CD4-positive, alpha-beta T cell (primary cell): ENCODE data around the gene CADM2. TPM values are rescaled to one million over a fixed set of nuclear protein-coding genes. Genes with fewer than 3 reads are reported as not detected.

Source experiments
- ATAC-seq: fragments of 200-7000 bp; cut with Tn5 transposase; one replicate; pipeline ENCODE4 v1.10.0; 2022; ENCODE audit warnings: mild to moderate bottlenecking; ENCODE audit not compliant: poor library complexity
- CTCF ChIA-PET: fragments of 350-600 bp; sonication (Branson Sonifier 250); formaldehyde crosslinking; loops from one replicate; lab custom pipeline; 2021; ENCODE audit warnings: antibody characterized with exemption, inconsistent platforms; lab: Charles Lee
- POLR2A ChIA-PET: fragments of 350-600 bp; sonication (Branson Sonifier 250); formaldehyde crosslinking; loops from one replicate; lab custom pipeline; 2021; ENCODE audit warnings: antibody characterized with exemption, inconsistent platforms; lab: Charles Lee
- DNase-seq, 14 experiments: peaks; one replicate each; pipeline ENCODE4 v3.0.0-alpha.2; 2013 to 2020; ENCODE audit warnings: mixed read lengths in 2 of 14
- H3K27ac ChIP-seq, 2 donors: one replicate each; pipeline versions ENCODE4 v1.5.1 to v1.7.0; 2013; ENCODE audit warnings: low read length in 2 of 2, low read depth in 1 of 2, mild to moderate bottlenecking in 1 of 2
- H3K27me3 ChIP-seq, 2 experiments: 1 replicate in 1 of 2; 2 replicates in 1 of 2; pipeline versions ENCODE4 v1.6.1 to v1.7.0; 2013; ENCODE audit warnings: low read length in 2 of 2, control low read depth in 1 of 2, mild to moderate bottlenecking in 1 of 2, moderate library complexity in 1 of 2; ENCODE audit not compliant: insufficient read depth in 2 of 2, control insufficient read depth in 1 of 2
- H3K36me3 ChIP-seq: one replicate; pipeline ENCODE4 v1.6.1; 2013; ENCODE audit warnings: low read length, control low read depth; ENCODE audit not compliant: insufficient read depth
- H3K4me1 ChIP-seq: one replicate; pipeline ENCODE4 v1.6.1; 2013; ENCODE audit warnings: low read length, control low read depth; ENCODE audit not compliant: insufficient read depth
- H3K4me3 ChIP-seq: one replicate; pipeline ENCODE4 v1.5.1; 2013; ENCODE audit warnings: mild to moderate bottlenecking, low read length, moderate library complexity
- H3K9me3 ChIP-seq, 2 experiments: 1 replicate in 1 of 2; 2 replicates in 1 of 2; pipeline versions ENCODE4 v1.6.1 to v1.7.0; 2013; ENCODE audit warnings: low read length in 2 of 2, mild to moderate bottlenecking in 2 of 2, control low read depth in 1 of 2, moderate library complexity in 1 of 2; ENCODE audit not compliant: control insufficient read depth in 1 of 2, insufficient read depth in 1 of 2
- H3K27ac Mint-ChIP-seq: one replicate; pipeline ENCODE4 v1.8.0; 2020; ENCODE audit warnings: mixed read lengths
- H3K27me3 Mint-ChIP-seq: one replicate; pipeline ENCODE4 v1.8.0; 2021; ENCODE audit warnings: mixed read lengths
- H3K36me3 Mint-ChIP-seq: one replicate; pipeline ENCODE4 v1.8.0; 2021; ENCODE audit warnings: low read depth, mixed read lengths
- H3K4me1 Mint-ChIP-seq: one replicate; pipeline ENCODE4 v1.8.0; 2021; ENCODE audit warnings: low read depth, mixed read lengths
- H3K4me3 Mint-ChIP-seq: one replicate; pipeline ENCODE4 v1.8.0; 2020; ENCODE audit warnings: mild to moderate bottlenecking, mixed read lengths
- H3K9me3 Mint-ChIP-seq: one replicate; pipeline ENCODE4 v1.8.0; 2020; ENCODE audit warnings: mixed read lengths
- intact Hi-C, 2 experiments: fragments of 100-400 bp; cut with DNase I in 1 of 2; cut with micrococcal nuclease in 1 of 2; formaldehyde crosslinking; loops; one replicate each; pipeline versions ENCODE4 v1.15.1 to v1.9.0; 2023 to 2025; cut with DNase I, micrococcal nuclease
- total RNA-seq, 174 experiments: library from RNA in 2 of 174; stranded (reverse) in 2 of 174; gene quantifications; one replicate each; pipeline ENCODE4 v1.2.3 and lab custom pipeline; 2021 to 2026
- TF ChIP-seq, protein P1 (sequence below): fragments of 200-600 bp; IDR thresholded peaks from one replicate; pipeline ENCODE4 v1.8.0; 2022; ENCODE audit warnings: antibody characterized with exemption, mild to moderate bottlenecking

The CADM2 gene
- total RNA-seq, 2 experiments from 2014 or later, result 0.03 to 0.11 TPM

DNA sequence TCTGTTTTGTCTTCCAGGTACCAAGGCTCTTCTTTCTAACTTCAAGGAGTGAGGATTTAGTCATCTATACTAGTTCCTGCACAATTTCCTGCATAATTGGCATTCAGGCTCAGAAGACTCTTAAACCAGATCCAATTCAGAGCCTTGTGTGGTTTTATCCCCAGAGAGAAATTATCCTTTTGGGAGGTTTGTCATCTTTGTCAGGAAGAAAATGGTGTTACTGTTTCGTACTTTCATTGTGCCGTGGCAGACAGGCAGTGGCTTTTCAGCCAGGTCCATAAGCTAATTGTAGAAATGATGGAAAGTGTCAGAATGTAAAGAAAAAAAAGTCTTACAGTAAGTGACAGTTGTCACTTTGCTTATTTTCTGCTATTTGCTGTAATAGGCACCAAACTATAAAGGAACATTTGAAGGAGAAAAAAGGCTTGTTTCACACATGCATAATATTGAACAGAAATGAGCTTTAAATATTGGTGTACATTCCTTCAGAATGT lies 82.8 kb downstream of the CADM2 start:
- ATAC-seq (no peak), DNase-seq (no peak)
- Histone ChIP-seq H3K4me3 (no peak overlapping the region), H3K4me1 (no peaks in the 10 kb centered on the region), H3K36me3 (no peaks in the 10 kb centered on the region), H3K9me3 (peaks cover 0 to 7% of the 10 kb centered on the region in 2 experiments), H3K27ac (no peak overlapping the region), H3K27me3 (no peaks in the 10 kb centered on the region)
- ChIA-PET POLR2A (no interaction called here), CTCF (no interaction called here)
- H3K9me3 Mint-ChIP-seq, result peaks cover 2% of the 10 kb centered on the region
- TF ChIP-seq, protein P1, sequence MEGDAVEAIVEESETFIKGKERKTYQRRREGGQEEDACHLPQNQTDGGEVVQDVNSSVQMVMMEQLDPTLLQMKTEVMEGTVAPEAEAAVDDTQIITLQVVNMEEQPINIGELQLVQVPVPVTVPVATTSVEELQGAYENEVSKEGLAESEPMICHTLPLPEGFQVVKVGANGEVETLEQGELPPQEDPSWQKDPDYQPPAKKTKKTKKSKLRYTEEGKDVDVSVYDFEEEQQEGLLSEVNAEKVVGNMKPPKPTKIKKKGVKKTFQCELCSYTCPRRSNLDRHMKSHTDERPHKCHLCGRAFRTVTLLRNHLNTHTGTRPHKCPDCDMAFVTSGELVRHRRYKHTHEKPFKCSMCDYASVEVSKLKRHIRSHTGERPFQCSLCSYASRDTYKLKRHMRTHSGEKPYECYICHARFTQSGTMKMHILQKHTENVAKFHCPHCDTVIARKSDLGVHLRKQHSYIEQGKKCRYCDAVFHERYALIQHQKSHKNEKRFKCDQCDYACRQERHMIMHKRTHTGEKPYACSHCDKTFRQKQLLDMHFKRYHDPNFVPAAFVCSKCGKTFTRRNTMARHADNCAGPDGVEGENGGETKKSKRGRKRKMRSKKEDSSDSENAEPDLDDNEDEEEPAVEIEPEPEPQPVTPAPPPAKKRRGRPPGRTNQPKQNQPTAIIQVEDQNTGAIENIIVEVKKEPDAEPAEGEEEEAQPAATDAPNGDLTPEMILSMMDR, result no peak
- H3K36me3 Mint-ChIP-seq, result no peaks in the 10 kb centered on the region
- H3K4me3 Mint-ChIP-seq, result no peak overlapping the region
- intact Hi-C loops, result no loop called here
- H3K27ac Mint-ChIP-seq, result no peak overlapping the region
- no peaks in the 10 kb centered on the region for H3K4me1 Mint-ChIP-seq
- no peaks in the 10 kb centered on the region for H3K27me3 Mint-ChIP-seq

DNA sequence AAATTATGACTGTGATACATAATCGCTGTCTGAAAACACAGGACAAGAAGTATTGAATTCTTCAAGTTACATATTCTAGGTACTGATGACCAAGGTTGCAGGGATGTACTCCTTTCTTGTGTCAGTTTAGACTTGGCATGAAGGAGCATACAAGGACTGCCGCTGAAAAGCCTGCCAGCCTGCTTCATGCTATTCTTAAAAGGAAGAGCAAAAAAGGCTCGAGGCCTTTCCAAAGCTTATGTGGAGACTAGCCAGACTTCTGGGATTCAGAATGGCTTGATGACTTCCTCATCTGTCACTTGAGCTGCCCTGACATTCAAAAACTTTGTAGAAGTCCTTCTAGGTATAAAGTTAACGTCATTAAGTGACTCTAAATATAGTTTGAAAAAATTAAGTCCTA lies 92.0 kb downstream of the CADM2 start:
- Mint-ChIP-seq H3K36me3 (no peaks in the 10 kb centered on the region), H3K9me3 (peaks cover 9% of the 10 kb centered on the region), H3K4me3 (no peak overlapping the region), H3K27ac (no peak overlapping the region), H3K27me3 (no peaks in the 10 kb centered on the region), H3K4me1 (no peaks in the 10 kb centered on the region)
- Histone ChIP-seq H3K9me3 (no peaks in the 10 kb centered on the region), H3K36me3 (no peaks in the 10 kb centered on the region), H3K4me1 (no peaks in the 10 kb centered on the region), H3K27me3 (no peaks in the 10 kb centered on the region), H3K27ac (no peak overlapping the region), H3K4me3 (no peak overlapping the region)
- TF ChIP-seq, protein P1, result no peak
- ChIA-PET CTCF (no interaction called here), POLR2A (no interaction called here)
- ATAC-seq (no peak), DNase-seq (no peak)
- intact Hi-C loops, result no loop called here

DNA sequence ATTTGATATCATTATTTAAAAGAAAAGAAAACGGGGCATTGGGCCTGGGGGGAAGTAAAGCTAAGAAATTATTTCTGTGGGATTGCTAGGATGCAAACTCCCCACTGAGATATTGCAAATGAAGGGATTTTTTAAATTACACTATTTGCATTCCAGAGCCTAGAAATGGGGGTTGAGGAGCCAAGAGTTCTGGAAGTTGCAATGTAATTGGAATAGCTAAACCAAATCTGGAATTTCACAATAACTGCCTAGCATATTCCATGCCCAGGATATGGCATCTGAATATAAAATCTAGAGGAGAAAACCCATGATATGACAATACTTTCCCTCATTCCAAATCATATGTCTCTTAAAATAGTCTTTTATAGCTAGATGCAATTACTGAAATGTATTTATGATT lies 93.0 kb downstream of the CADM2 start:
- no peaks in the 10 kb centered on the region for H3K4me1 ChIP-seq
- no peaks in the 10 kb centered on the region for H3K27me3 Mint-ChIP-seq
- no peak overlapping the region for H3K4me3 ChIP-seq
- H3K9me3 Mint-ChIP-seq, result peaks cover 9% of the 10 kb centered on the region
- CTCF ChIA-PET, result no interaction called here
- TF ChIP-seq, protein P1, result no peak
- no peak overlapping the region for H3K4me3 Mint-ChIP-seq
- no peaks in the 10 kb centered on the region for H3K4me1 Mint-ChIP-seq
- no peak overlapping the region for H3K27ac Mint-ChIP-seq
- DNase-seq (no peak), ATAC-seq (no peak)
- H3K36me3 Mint-ChIP-seq, result no peaks in the 10 kb centered on the region
- H3K27me3 ChIP-seq, result no peaks in the 10 kb centered on the region
- no peaks in the 10 kb centered on the region for H3K36me3 ChIP-seq
- no peak overlapping the region for H3K27ac ChIP-seq
- no peaks in the 10 kb centered on the region for H3K9me3 ChIP-seq
- POLR2A ChIA-PET, result no interaction called here
- intact Hi-C loops, result no loop called here
